ENCODE measurements around the gene FAIM2. TPM values are rescaled to one million over a fixed set of nuclear protein-coding genes. Genes with fewer than 3 reads are reported as not detected.

FAIM2 gene
- total and polyA plus RNA-seq, 10 of the 15 experiments (the other 5 are each of a cell fraction or from before 2014, with no cell fraction given) = not detected

GRCh38 chr12:49867570-49868341 lies 35.9 kb downstream of the FAIM2 start:
- CTCF ChIA-PET = interaction anchor here (0.6 to 3.7 kb wide), 16 partner anchors 13 to 429 kb away, joined by 3 to 21 read pairs (median 4); partner anchors contain the start of gene BCDIN3D
- no peak overlapping the region for H2AFZ ChIP-seq (ENCODE audit: control insufficient read depth, low read depth, low read length)
- POLR2A ChIA-PET = no interaction called here
- no peak overlapping the region for H3K4me3 ChIP-seq
- in situ Hi-C loops (cut with MboI) (no loop called here), intact Hi-C loops (cut with micrococcal nuclease; ENCODE audit: unreplicated experiment) (loop anchor here (5.0 to 10.0 kb wide), 2 partner anchors 187 to 205 kb away; partner anchors contain the start of gene ASIC1)
- SMC1A ChIA-PET (ENCODE audit: uncharacterized antibody, unreplicated experiment) = interaction anchor here (1.1 to 1.8 kb wide), 2 partner anchors 78 to 90 kb away, joined by 3 to 7 read pairs; no protein-coding TSS in a partner anchor
- H3K4me1 ChIP-seq (ENCODE audit: control insufficient read depth, insufficient read depth, low read length) = no peaks in the 10 kb centered on the region
- no peaks in the 10 kb centered on the region for H3K9me3 ChIP-seq (replicated peaks; ENCODE audit: control insufficient read depth, insufficient read depth, low read length)
- no peaks in the 10 kb centered on the region; a peak in 2 of 4 replicates for H3K27me3 ChIP-seq (replicated peaks in 1 of 2; ENCODE audit: control insufficient read depth in 2 of 2, insufficient read depth in 2 of 2, low read length in 1 of 2)
- ATAC-seq (no peak; the same call in 2 of the 3 replicates), DNase-seq (ENCODE audit: low read depth, low spot score) (no peak), FAIRE-seq (no peak)
- H3K27ac ChIP-seq (ENCODE audit: control insufficient read depth, insufficient read depth) = no peak overlapping the region
- RAD21 ChIA-PET (ENCODE audit: unreplicated experiment) = interaction anchor here (1.1 kb wide), 1 partner anchor 203 kb away, joined by 4 read pairs; no protein-coding TSS in a partner anchor
- H4K20me1 ChIP-seq (ENCODE audit: control insufficient read depth, insufficient read depth) = 0 out of 2 replicates have a peak, but pooled peaks cover 2% of the 10 kb centered on the region
- no peaks in the 10 kb centered on the region for H3K79me2 ChIP-seq (ENCODE audit: control insufficient read depth, insufficient read depth, low read length)
- TF ChIP-seq ZNF384 (IDR thresholded peaks at IDR 0.05; ENCODE audit: borderline replicate concordance, low read depth, low read length) = no peak
- no peak for TF ChIP-seq SREBF1 (IDR thresholded peaks at IDR 0.05; ENCODE audit: low read length)
- no peak for TF ChIP-seq PRDM15 (CRISPR knock-in tag; IDR thresholded peaks at IDR 0.05)
- TF ChIP-seq SREBF2 (IDR thresholded peaks at IDR 0.05; ENCODE audit: low read length) = no peak
- TF ChIP-seq ZBED1 (IDR thresholded peaks at IDR 0.05; ENCODE audit: borderline replicate concordance) = no peak
- no peak for TF ChIP-seq RB1 (IDR thresholded peaks at IDR 0.05; ENCODE audit: borderline replicate concordance)
- TF ChIP-seq, protein P1, sequence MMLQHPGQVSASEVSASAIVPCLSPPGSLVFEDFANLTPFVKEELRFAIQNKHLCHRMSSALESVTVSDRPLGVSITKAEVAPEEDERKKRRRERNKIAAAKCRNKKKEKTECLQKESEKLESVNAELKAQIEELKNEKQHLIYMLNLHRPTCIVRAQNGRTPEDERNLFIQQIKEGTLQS (IDR thresholded peaks at IDR 0.05; ENCODE audit: borderline replicate concordance, extremely low read depth, low read depth, low read length) = no peak
- TF ChIP-seq ESRRA (IDR thresholded peaks at IDR 0.05; ENCODE audit: low read length) = no peak
- no peak for TF ChIP-seq FOXK2 (IDR thresholded peaks at IDR 0.05)
- no peak for TF ChIP-seq HSF1 (IDR thresholded peaks at IDR 0.05; ENCODE audit: low read depth, low read length)
- TF ChIP-seq CEBPB (IDR thresholded peaks at IDR 0.05; ENCODE audit: borderline replicate concordance in 1 of 2, low read depth in 2 of 2, low read length in 2 of 2) = no peak
- TF ChIP-seq ZNF274 (IDR thresholded peaks at IDR 0.05; ENCODE audit: insufficient read depth, insufficient read length) = no peak
- TF ChIP-seq CHD4 (IDR thresholded peaks at IDR 0.05) = no peak
- no peak for TF ChIP-seq POLR2AphosphoS2 (IDR thresholded peaks at IDR 0.05; ENCODE audit: low read depth, low read length)
- no peak for TF ChIP-seq DPF2 (IDR thresholded peaks at IDR 0.05)
- no peak for TF ChIP-seq ZBTB33 (IDR thresholded peaks at IDR 0.05)
- no TSS peak for BruUV-seq (replicated peaks)
- H3K36me3 ChIP-seq (ENCODE audit: control insufficient read depth in 2 of 2, insufficient read depth in 2 of 2, low read length in 1 of 2) = no peaks in the 10 kb centered on the region
- H3K4me2 ChIP-seq (ENCODE audit: control insufficient read depth, insufficient read depth) = no peak overlapping the region
- 28% methylated on average over 11 of the region's 11 CpGs for WGBS (ENCODE audit: insufficient coverage, insufficient replicate concordance, low lambda C conversion rate, missing lambda C conversion rate)
- H3K9ac ChIP-seq (ENCODE audit: control insufficient read depth, insufficient read depth, low read length) = no peak overlapping the region

Measured in GM12878 (cell line).